Glutamatergic neuron (in vitro differentiated cells): ENCODE measurements around the gene ZMYND10. TPM values are rescaled to one million over a fixed set of nuclear protein-coding genes. Genes with fewer than 3 reads are reported as not detected.

Experiments
- DNase-seq: peaks from one replicate; pipeline ENCODE4 v3.0.0; 2022
- H3K27ac Mint-ChIP-seq: one replicate; pipeline ENCODE4 v1.8.0; 2020; ENCODE audit warnings: mild to moderate bottlenecking, mixed read lengths, inconsistent platforms; ENCODE audit not compliant: unreplicated experiment
- H3K27me3 Mint-ChIP-seq: one replicate; pipeline ENCODE4 v1.8.0; 2020; ENCODE audit warnings: mild to moderate bottlenecking, moderate library complexity, mixed read lengths, inconsistent platforms; ENCODE audit not compliant: unreplicated experiment
- H3K36me3 Mint-ChIP-seq: one replicate; pipeline ENCODE4 v1.8.0; 2020; ENCODE audit warnings: mild to moderate bottlenecking, mixed read lengths, inconsistent platforms; ENCODE audit not compliant: unreplicated experiment
- H3K4me1 Mint-ChIP-seq: one replicate; pipeline ENCODE4 v1.8.0; 2020; ENCODE audit warnings: mild to moderate bottlenecking, low read depth, mixed read lengths, inconsistent platforms; ENCODE audit not compliant: unreplicated experiment
- H3K4me3 Mint-ChIP-seq: one replicate; pipeline ENCODE4 v1.8.0; 2020; ENCODE audit warnings: mild to moderate bottlenecking, mixed read lengths, inconsistent platforms; ENCODE audit not compliant: unreplicated experiment
- H3K9me3 Mint-ChIP-seq: one replicate; pipeline ENCODE4 v1.8.0; 2020; ENCODE audit warnings: mild to moderate bottlenecking, moderate library complexity, mixed read lengths, inconsistent platforms; ENCODE audit not compliant: unreplicated experiment
- CTCF ChIP-seq: fragments of 200-600 bp; sonication (generic); IDR thresholded peaks from one replicate; pipeline ENCODE4 v1.5.0; 2021; ENCODE audit not compliant: partially characterized antibody, unreplicated experiment
- total RNA-seq: library from RNA; stranded (reverse); fragmentation: NEBNext Ultra II Directional; extraction: Animal tissue kit (Norgen Biotek cat#: 25700); gene quantifications from one replicate; pipeline ENCODE4 v1.2.1, GENCODE V29; 2021; ENCODE audit not compliant: unreplicated experiment

The ZMYND10 gene
- total RNA-seq, 1 donor from 2014 or later, result 1.3 TPM

GRCh38 chr3:50355829-50356552, 10.5 kb upstream of the ZMYND10 start:
- H3K4me1 Mint-ChIP-seq, result peaks cover 19% of the 10 kb centered on the region
- H3K27me3 Mint-ChIP-seq, result peaks cover 2% of the 10 kb centered on the region
- TF ChIP-seq CTCF, result no peak
- DNase-seq, result no peak
- no peaks in the 10 kb centered on the region for H3K36me3 Mint-ChIP-seq
- no peak overlapping the region for H3K27ac Mint-ChIP-seq
- peaks cover 5% of the 10 kb centered on the region for H3K9me3 Mint-ChIP-seq
- peak overlapping the region; percentile 94 for H3K4me3 Mint-ChIP-seq

GRCh38 chr3:50354850-50355249, 9.3 kb upstream of the ZMYND10 start:
- no peak for DNase-seq
- Mint-ChIP-seq H3K27ac (no peak overlapping the region), H3K4me3 (no peak overlapping the region), H3K4me1 (peaks cover 20% of the 10 kb centered on the region), H3K36me3 (no peaks in the 10 kb centered on the region), H3K9me3 (peaks cover 7% of the 10 kb centered on the region), H3K27me3 (peaks cover 2% of the 10 kb centered on the region)
- TF ChIP-seq CTCF, result no peak

GRCh38 chr3:50354186-50354764, 8.7 kb upstream of the ZMYND10 start:
- no peak overlapping the region for H3K4me3 Mint-ChIP-seq

GRCh38 chr3:50353245-50354004, 7.9 kb upstream of the ZMYND10 start:
- peaks cover 20% of the 10 kb centered on the region for H3K4me1 Mint-ChIP-seq
- no peak for DNase-seq
- no peak for TF ChIP-seq CTCF
- H3K36me3 Mint-ChIP-seq, result no peaks in the 10 kb centered on the region
- peaks cover 2% of the 10 kb centered on the region for H3K27me3 Mint-ChIP-seq
- H3K4me3 Mint-ChIP-seq, result no peak overlapping the region
- H3K27ac Mint-ChIP-seq, result peak overlapping the region; percentile 33
- H3K9me3 Mint-ChIP-seq, result peaks cover 6% of the 10 kb centered on the region

More at GRCh38 chr3:50354186-50354764, 8.7 kb upstream of the ZMYND10 start:
- Mint-ChIP-seq H3K9me3 (peaks cover 6% of the 10 kb centered on the region), H3K27me3 (peaks cover 2% of the 10 kb centered on the region), H3K36me3 (no peaks in the 10 kb centered on the region), H3K4me1 (peaks cover 20% of the 10 kb centered on the region), H3K27ac (no peak overlapping the region)
- no peak for TF ChIP-seq CTCF
- no peak for DNase-seq

- H3K27me3 Mint-ChIP-seq, result peaks cover 2% of the 10 kb centered on the region
- no peak overlapping the region for H3K4me3 Mint-ChIP-seq
- H3K4me1 Mint-ChIP-seq, result peaks cover 15% of the 10 kb centered on the region
- no peak for DNase-seq
- no peaks in the 10 kb centered on the region for H3K36me3 Mint-ChIP-seq
- H3K27ac Mint-ChIP-seq, result no peak overlapping the region
- TF ChIP-seq CTCF, result no peak
- peaks cover 2% of the 10 kb centered on the region for H3K9me3 Mint-ChIP-seq
Observed at GRCh38 chr3:50352781-50353180, 7.2 kb upstream of the ZMYND10 start.
